ENCODE data around the gene ADPRS.

ADPRS gene

GRCh38 chr1:36088577-36089392 lies at the start of gene ADPRS:
ADPRS (plus strand) TSS chr1:36088892; CDS start chr1:36088905, 13 bp downstream.
- DNase-seq: peak; percentile 94

- no peak for DNase-seq
Measured at GRCh38 chr1:36040238-36040637, 48.5 kb upstream of the ADPRS start.

GRCh38 chr1:36051821-36052220 lies 36.9 kb upstream of the ADPRS start:
- no peak for DNase-seq

- DNase-seq: no peak
Measured at GRCh38 chr1:36053978-36054377, 34.7 kb upstream of the ADPRS start.

GRCh38 chr1:36055706-36056105 lies 33.0 kb upstream of the ADPRS start:
- no peak for DNase-seq

- DNase-seq: no peak
Measured at GRCh38 chr1:36062315-36062714, 26.4 kb upstream of the ADPRS start.

GRCh38 chr1:36067871-36068270 lies 20.8 kb upstream of the ADPRS start:
- no peak for DNase-seq

- DNase-seq: no peak
Measured at GRCh38 chr1:36068866-36069265, 19.8 kb upstream of the ADPRS start.

- DNase-seq: no peak
Measured at GRCh38 chr1:36070349-36070748, 18.3 kb upstream of the ADPRS start.

- DNase-seq: no peak
Measured at GRCh38 chr1:36076979-36077573, 11.6 kb upstream of the ADPRS start.

- no peak for DNase-seq
Measured at GRCh38 chr1:36080236-36080635, 8.5 kb upstream of the ADPRS start.

GRCh38 chr1:36080801-36081200 lies 7.9 kb upstream of the ADPRS start:
- DNase-seq: no peak

- no peak for DNase-seq
Measured at GRCh38 chr1:36081926-36082485, 6.7 kb upstream of the ADPRS start.

GRCh38 chr1:36083219-36083618 lies 5.5 kb upstream of the ADPRS start:
- no peak for DNase-seq

GRCh38 chr1:36083635-36084496 lies 4.8 kb upstream of the ADPRS start, which contains the start of gene TEKT2:
TEKT2 (plus strand) TSS chr1:36084094; CDS start chr1:36084922, 828 bp downstream.
- peak; percentile 94 for DNase-seq

GRCh38 chr1:36084497-36085115 lies 4.1 kb upstream of the ADPRS start:
- no peak for DNase-seq

- no peak for DNase-seq
Measured at GRCh38 chr1:36085126-36085525, 3.6 kb upstream of the ADPRS start.

- no peak for DNase-seq
Measured at GRCh38 chr1:36085686-36086526, 2.8 kb upstream of the ADPRS start.

- no peak for DNase-seq
Measured at GRCh38 chr1:36086529-36087232, 2.0 kb upstream of the ADPRS start.

GRCh38 chr1:36087233-36088123 lies 1.2 kb upstream of the ADPRS start:
- no peak for DNase-seq

Data from NCI-H82 (cell line).